ENCODE measurements around the gene SLC35G6. TPM values are rescaled to one million over a fixed set of nuclear protein-coding genes. Genes with fewer than 3 reads are reported as not detected.

The SLC35G6 gene
- polyA plus RNA-seq, 2 donors: 0.01 TPM; not detected in 1

DNA sequence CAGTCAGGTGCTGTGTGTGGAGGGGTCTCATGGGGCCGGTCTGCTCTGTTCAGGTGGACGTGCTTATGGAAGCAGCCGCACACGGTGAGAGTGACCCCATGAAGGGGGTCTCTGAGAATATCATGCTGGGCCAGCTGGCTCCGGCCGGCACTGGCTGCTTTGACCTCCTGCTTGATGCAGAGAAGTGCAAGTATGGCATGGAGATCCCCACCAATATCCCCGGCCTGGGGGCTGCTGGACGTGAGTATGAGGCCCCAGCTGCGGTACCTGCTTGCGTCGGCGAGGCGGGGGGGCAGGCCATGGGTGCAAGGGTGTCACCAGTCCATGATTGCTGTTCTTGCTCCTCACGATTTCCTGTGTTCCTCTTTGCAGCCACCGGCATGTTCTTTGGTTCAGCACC lies 30.9 kb downstream of the SLC35G6 start:
- H3K27ac ChIP-seq (ENCODE audit: low read depth in 2 of 2, low read length in 1 of 2): no peak overlapping the region
- H3K4me3 ChIP-seq (ENCODE audit: low read depth in 1 of 2, low read length in 2 of 2): no peak overlapping the region
- H3K9me3 ChIP-seq (ENCODE audit: control insufficient read depth in 2 of 2, insufficient read depth in 1 of 2, low read depth in 1 of 2, low read length in 1 of 2): peaks cover 0 to 4% of the 10 kb centered on the region in 2 donors
- 90 to 93% methylated on average over 15 of the region's 15 CpGs for WGBS, 2 donors
- H3K36me3 ChIP-seq (ENCODE audit: control insufficient read depth in 2 of 2, insufficient read depth in 2 of 2, low read length in 1 of 2): peaks cover 25 to 58% of the 10 kb centered on the region in 2 donors
- H3K27me3 ChIP-seq (ENCODE audit: control insufficient read depth in 1 of 2, insufficient read depth in 2 of 2, low read length in 2 of 2): no peaks in the 10 kb centered on the region
- peaks cover 0 to 4% of the 10 kb centered on the region in 2 donors for H3K4me1 ChIP-seq (ENCODE audit: control insufficient read depth in 2 of 2, insufficient read depth in 2 of 2, low read length in 1 of 2)

GRCh38 chr17:7512824-7513540 lies 31.7 kb downstream of the SLC35G6 start:
- Histone ChIP-seq H3K36me3 (ENCODE audit: control insufficient read depth in 2 of 2, insufficient read depth in 2 of 2, low read length in 1 of 2) (peaks cover 25 to 58% of the 10 kb centered on the region in 2 donors), H3K27ac (ENCODE audit: low read depth in 2 of 2, low read length in 1 of 2) (no peak overlapping the region)
- 90% methylated on average over 20 of the region's 20 CpGs for WGBS, 2 donors

DNA sequence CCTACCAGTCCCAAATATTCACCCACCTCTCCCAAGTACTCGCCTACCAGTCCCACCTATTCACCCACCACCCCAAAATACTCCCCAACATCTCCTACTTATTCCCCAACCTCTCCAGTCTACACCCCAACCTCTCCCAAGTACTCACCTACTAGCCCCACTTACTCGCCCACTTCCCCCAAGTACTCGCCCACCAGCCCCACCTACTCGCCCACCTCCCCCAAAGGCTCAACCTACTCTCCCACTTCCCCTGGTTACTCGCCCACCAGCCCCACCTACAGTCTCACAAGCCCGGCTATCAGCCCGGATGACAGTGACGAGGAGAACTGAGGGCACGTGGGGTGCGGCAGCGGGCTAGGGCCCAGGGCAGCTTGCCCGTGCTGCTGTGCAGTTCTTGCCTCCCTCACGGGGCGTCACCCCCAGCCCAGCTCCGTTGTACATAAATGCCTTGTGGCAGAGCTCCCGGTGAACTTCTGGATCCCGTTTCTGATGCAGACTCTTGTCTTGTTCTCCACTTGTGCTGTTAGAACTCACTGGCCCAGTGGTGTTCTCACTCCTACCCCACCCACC lies 32.7 kb downstream of the SLC35G6 start:
- Histone ChIP-seq H3K27me3 (ENCODE audit: control insufficient read depth in 1 of 2, insufficient read depth in 2 of 2, low read length in 2 of 2) (no peaks in the 10 kb centered on the region), H3K36me3 (ENCODE audit: control insufficient read depth in 2 of 2, insufficient read depth in 2 of 2, low read length in 1 of 2) (peaks cover 25 to 53% of the 10 kb centered on the region in 2 donors), H3K4me3 (ENCODE audit: low read depth in 1 of 2, low read length in 2 of 2) (no peak overlapping the region), H3K4me1 (ENCODE audit: control insufficient read depth in 2 of 2, insufficient read depth in 2 of 2, low read length in 1 of 2) (peaks cover 0 to 4% of the 10 kb centered on the region in 2 donors), H3K27ac (ENCODE audit: low read depth in 2 of 2, low read length in 1 of 2) (no peak overlapping the region), H3K9me3 (ENCODE audit: control insufficient read depth in 2 of 2, insufficient read depth in 1 of 2, low read depth in 1 of 2, low read length in 1 of 2) (peaks cover 0 to 4% of the 10 kb centered on the region in 2 donors)
- WGBS, 2 donors: 56 to 63% methylated on average over 17 of the region's 17 CpGs

More at GRCh38 chr17:7512824-7513540, 31.7 kb downstream of the SLC35G6 start:
- peaks cover 0 to 4% of the 10 kb centered on the region in 2 donors for H3K9me3 ChIP-seq (ENCODE audit: control insufficient read depth in 2 of 2, insufficient read depth in 1 of 2, low read depth in 1 of 2, low read length in 1 of 2)
- peaks cover 0 to 4% of the 10 kb centered on the region in 2 donors for H3K4me1 ChIP-seq (ENCODE audit: control insufficient read depth in 2 of 2, insufficient read depth in 2 of 2, low read length in 1 of 2)
- no peak overlapping the region for H3K4me3 ChIP-seq (ENCODE audit: low read depth in 1 of 2, low read length in 2 of 2)
- no peaks in the 10 kb centered on the region for H3K27me3 ChIP-seq (ENCODE audit: control insufficient read depth in 1 of 2, insufficient read depth in 2 of 2, low read length in 2 of 2)

GRCh38 chr17:7515911-7516610 lies 34.8 kb downstream of the SLC35G6 start:
- no peak overlapping the region for H3K27ac ChIP-seq (ENCODE audit: low read depth in 2 of 2, low read length in 1 of 2)
- peaks cover 20 to 34% of the 10 kb centered on the region in 2 donors for H3K36me3 ChIP-seq (ENCODE audit: control insufficient read depth in 2 of 2, insufficient read depth in 2 of 2, low read length in 1 of 2)
- peaks cover 0 to 4% of the 10 kb centered on the region in 2 donors for H3K9me3 ChIP-seq (ENCODE audit: control insufficient read depth in 2 of 2, insufficient read depth in 1 of 2, low read depth in 1 of 2, low read length in 1 of 2)
- no peak overlapping the region for H3K4me3 ChIP-seq (ENCODE audit: low read depth in 1 of 2, low read length in 2 of 2)
- no peaks in the 10 kb centered on the region for H3K27me3 ChIP-seq (ENCODE audit: control insufficient read depth in 1 of 2, insufficient read depth in 2 of 2, low read length in 2 of 2)
- H3K4me1 ChIP-seq (ENCODE audit: control insufficient read depth in 2 of 2, insufficient read depth in 2 of 2, low read length in 1 of 2): peaks cover 0 to 4% of the 10 kb centered on the region in 2 donors
- 80 to 89% methylated on average over 13 of the region's 13 CpGs for WGBS, 2 donors

DNA sequence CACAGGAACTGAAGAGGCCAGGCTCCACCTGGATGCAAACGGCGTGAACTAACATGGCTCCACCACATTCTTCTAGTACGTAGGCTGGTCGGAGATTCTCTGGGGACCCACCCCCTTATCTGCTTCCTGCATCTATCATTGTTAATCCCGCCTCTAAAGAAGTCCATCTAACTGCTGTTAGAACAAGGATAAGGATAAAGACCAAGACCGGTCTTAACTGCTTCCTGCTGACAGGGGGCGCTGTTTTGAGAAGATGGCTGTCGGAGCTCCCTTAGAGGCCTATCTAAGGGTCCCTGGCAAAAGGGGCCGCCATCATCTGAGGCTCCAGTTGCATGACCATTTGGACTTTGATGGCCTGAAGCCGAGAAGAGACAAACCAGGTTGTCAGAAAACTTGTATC lies 41.8 kb downstream of the SLC35G6 start:
- no peaks in the 10 kb centered on the region for H3K27me3 ChIP-seq (ENCODE audit: control insufficient read depth in 1 of 2, insufficient read depth in 2 of 2, low read length in 2 of 2)
- 44 to 48% methylated on average over 10 of the region's 10 CpGs for WGBS, 2 donors
- H3K27ac ChIP-seq (ENCODE audit: low read depth in 2 of 2, low read length in 1 of 2): no peak overlapping the region
- no peaks in the 10 kb centered on the region for H3K4me1 ChIP-seq (ENCODE audit: control insufficient read depth in 2 of 2, insufficient read depth in 2 of 2, low read length in 1 of 2)
- no peaks in the 10 kb centered on the region for H3K9me3 ChIP-seq (ENCODE audit: control insufficient read depth in 2 of 2, insufficient read depth in 1 of 2, low read depth in 1 of 2, low read length in 1 of 2)
- no peak overlapping the region for H3K4me3 ChIP-seq (ENCODE audit: low read depth in 1 of 2, low read length in 2 of 2)
- H3K36me3 ChIP-seq (ENCODE audit: control insufficient read depth in 2 of 2, insufficient read depth in 2 of 2, low read length in 1 of 2): no peaks in the 10 kb centered on the region

GRCh38 chr17:7528842-7529241 lies 47.6 kb downstream of the SLC35G6 start:
- H3K27ac ChIP-seq (ENCODE audit: low read depth in 2 of 2, low read length in 1 of 2): no peak overlapping the region
- no peaks in the 10 kb centered on the region for H3K9me3 ChIP-seq (ENCODE audit: control insufficient read depth in 2 of 2, insufficient read depth in 1 of 2, low read depth in 1 of 2, low read length in 1 of 2)
- no peaks in the 10 kb centered on the region for H3K36me3 ChIP-seq (ENCODE audit: control insufficient read depth in 2 of 2, insufficient read depth in 2 of 2, low read length in 1 of 2)
- no peak overlapping the region for H3K4me3 ChIP-seq (ENCODE audit: low read depth in 1 of 2, low read length in 2 of 2)
- no peaks in the 10 kb centered on the region for H3K27me3 ChIP-seq (ENCODE audit: control insufficient read depth in 1 of 2, insufficient read depth in 2 of 2, low read length in 2 of 2)
- no peaks in the 10 kb centered on the region for H3K4me1 ChIP-seq (ENCODE audit: control insufficient read depth in 2 of 2, insufficient read depth in 2 of 2, low read length in 1 of 2)

DNA sequence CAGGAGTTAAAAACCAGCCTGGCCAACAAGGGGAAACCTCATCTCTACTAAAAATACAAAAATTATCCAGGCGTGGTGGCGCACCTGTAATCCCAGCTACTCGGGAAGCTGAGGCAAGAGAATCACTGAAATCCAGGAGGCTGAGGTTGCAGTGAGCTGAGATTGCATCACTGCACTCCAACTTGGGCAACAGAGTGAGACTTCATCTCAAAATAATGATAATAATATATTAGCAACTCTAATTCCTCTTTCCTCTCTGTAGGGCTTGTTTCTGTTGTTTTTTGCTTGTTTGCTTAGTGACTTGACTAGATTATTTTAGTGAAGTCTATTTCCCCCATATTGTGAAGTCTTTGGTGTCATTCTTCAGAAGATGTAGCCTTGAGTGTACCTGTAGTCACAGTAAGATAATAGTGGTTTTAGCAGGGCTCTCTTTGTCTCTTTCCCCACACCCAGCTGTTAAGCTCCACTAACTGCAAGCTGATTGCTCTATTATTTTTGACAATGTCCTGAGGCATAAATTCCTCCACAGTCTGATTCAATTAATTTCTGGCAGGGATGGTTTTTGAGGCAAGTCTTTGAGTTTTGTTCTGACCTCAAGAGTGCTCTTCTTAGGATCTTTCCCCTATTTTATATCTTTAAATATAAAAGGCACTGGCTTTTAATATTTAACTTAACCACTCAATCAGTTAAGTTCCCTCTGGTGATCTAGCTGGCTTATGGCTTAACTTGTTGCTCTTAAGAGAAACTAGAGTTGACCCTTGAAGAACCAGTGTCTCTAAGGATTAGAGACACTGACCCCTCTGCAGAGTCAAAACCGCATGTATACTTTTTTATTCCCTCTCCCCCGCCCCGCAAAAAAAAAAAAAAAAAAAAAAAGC lies 49.0 kb downstream of the SLC35G6 start:
- H3K27me3 ChIP-seq (ENCODE audit: control insufficient read depth in 1 of 2, insufficient read depth in 2 of 2, low read length in 2 of 2): no peaks in the 10 kb centered on the region
- H3K36me3 ChIP-seq (ENCODE audit: control insufficient read depth in 2 of 2, insufficient read depth in 2 of 2, low read length in 1 of 2): no peaks in the 10 kb centered on the region
- H3K27ac ChIP-seq (ENCODE audit: low read depth in 2 of 2, low read length in 1 of 2): no peak overlapping the region
- H3K9me3 ChIP-seq (ENCODE audit: control insufficient read depth in 2 of 2, insufficient read depth in 1 of 2, low read depth in 1 of 2, low read length in 1 of 2): no peaks in the 10 kb centered on the region
- WGBS, 2 donors: 92 to 93% methylated on average over 6 of the region's 6 CpGs
- no peak overlapping the region for H3K4me3 ChIP-seq (ENCODE audit: low read depth in 1 of 2, low read length in 2 of 2)
- H3K4me1 ChIP-seq (ENCODE audit: control insufficient read depth in 2 of 2, insufficient read depth in 2 of 2, low read length in 1 of 2): no peaks in the 10 kb centered on the region
